Endodermal cell (in vitro differentiated cells): ENCODE results near the gene IKZF2. TPM values are rescaled to one million over a fixed set of nuclear protein-coding genes. Genes with fewer than 3 reads are reported as not detected.

ENCODE experiments used
- DNase-seq: peaks from one replicate; pipeline ENCODE4 v3.0.0-alpha.2; 2017
- H3K27ac ChIP-seq: 2 replicates; pipeline ENCODE4 v1.5.1; 2013; ENCODE audit warnings: mild to moderate bottlenecking, low read depth, low read length, moderate library complexity
- H3K27me3 ChIP-seq: 2 replicates; pipeline ENCODE4 v1.6.1; 2013; ENCODE audit warnings: mild to moderate bottlenecking, low read length, moderate library complexity; ENCODE audit not compliant: insufficient read depth, control insufficient read depth, poor library complexity, severe bottlenecking
- H3K36me3 ChIP-seq: 2 replicates; pipeline ENCODE4 v1.7.0; 2013; ENCODE audit warnings: mild to moderate bottlenecking, low read length, moderate library complexity; ENCODE audit not compliant: control insufficient read depth, insufficient read depth
- H3K4me1 ChIP-seq: one replicate; pipeline ENCODE4 v1.7.0; 2013; ENCODE audit warnings: low read length; ENCODE audit not compliant: control insufficient read depth, insufficient read depth
- H3K4me3 ChIP-seq: 2 replicates; pipeline ENCODE4 v1.5.1; 2013; ENCODE audit warnings: mild to moderate bottlenecking, low read length, moderate library complexity
- H3K9ac ChIP-seq: 2 replicates; pipeline ENCODE4 v1.6.1; 2013; ENCODE audit warnings: mild to moderate bottlenecking, low read length, moderate library complexity; ENCODE audit not compliant: poor library complexity, severe bottlenecking; ENCODE audit errors: extremely low read depth
- H3K9me3 ChIP-seq: 2 replicates; pipeline ENCODE4 v1.6.1; 2013; ENCODE audit warnings: mild to moderate bottlenecking, low read length, moderate library complexity; ENCODE audit not compliant: control insufficient read depth
- H3K27ac Mint-ChIP-seq: 2 replicates; pipeline ENCODE4 v1.8.0; 2020; ENCODE audit warnings: mixed read lengths
- H3K27me3 Mint-ChIP-seq: 2 replicates; pipeline ENCODE4 v1.8.0; 2021; ENCODE audit warnings: mild to moderate bottlenecking, mixed read lengths; ENCODE audit not compliant: insufficient read depth
- H3K36me3 Mint-ChIP-seq: 2 replicates; pipeline ENCODE4 v1.8.0; 2020; ENCODE audit warnings: low read depth, mixed read lengths
- H3K4me1 Mint-ChIP-seq: 2 replicates; pipeline ENCODE4 v1.8.0; 2020; ENCODE audit warnings: mixed read lengths
- H3K4me3 Mint-ChIP-seq: 2 replicates; pipeline ENCODE4 v1.8.0; 2020; ENCODE audit warnings: mild to moderate bottlenecking, moderate library complexity, mixed read lengths
- H3K9me3 Mint-ChIP-seq: 2 replicates; pipeline ENCODE4 v1.8.0; 2020; ENCODE audit warnings: mild to moderate bottlenecking, mixed read lengths
- WGBS, 2 experiments: methylation state at CpG; one replicate each; pipeline versions ENCODE4 v1.1.5 to v1.1.7; 2013; ENCODE audit warnings: missing lambda C conversion rate in 2 of 2, mixed read lengths in 1 of 2; ENCODE audit not compliant: insufficient coverage in 1 of 2, insufficient read length in 1 of 2; 5-methylcytosine and 5-hydroxymethylcytosine counted together
- total RNA-seq, 2 donors: library from RNA; stranded (reverse); fragmentation: NEBNext Ultra II Directional in 1 of 2; extraction: Animal tissue kit (Norgen Biotek cat#: 25700) in 1 of 2; gene quantifications; 2 replicates in 1 of 2; 3 replicates in 1 of 2; pipeline ENCODE4 v1.2.1, GENCODE V29; 2021
- TF ChIP-seq, protein P1 (sequence below): fragments of 200-600 bp; sonication (generic); conservative IDR thresholded peaks from 2 replicates; pipeline ENCODE4 v1.5.0; 2021; ENCODE audit warnings: antibody characterized with exemption, mild to moderate bottlenecking

The IKZF2 gene
- total RNA-seq, 2 donors from 2014 or later, result 3.9 to 8.7 TPM

DNA sequence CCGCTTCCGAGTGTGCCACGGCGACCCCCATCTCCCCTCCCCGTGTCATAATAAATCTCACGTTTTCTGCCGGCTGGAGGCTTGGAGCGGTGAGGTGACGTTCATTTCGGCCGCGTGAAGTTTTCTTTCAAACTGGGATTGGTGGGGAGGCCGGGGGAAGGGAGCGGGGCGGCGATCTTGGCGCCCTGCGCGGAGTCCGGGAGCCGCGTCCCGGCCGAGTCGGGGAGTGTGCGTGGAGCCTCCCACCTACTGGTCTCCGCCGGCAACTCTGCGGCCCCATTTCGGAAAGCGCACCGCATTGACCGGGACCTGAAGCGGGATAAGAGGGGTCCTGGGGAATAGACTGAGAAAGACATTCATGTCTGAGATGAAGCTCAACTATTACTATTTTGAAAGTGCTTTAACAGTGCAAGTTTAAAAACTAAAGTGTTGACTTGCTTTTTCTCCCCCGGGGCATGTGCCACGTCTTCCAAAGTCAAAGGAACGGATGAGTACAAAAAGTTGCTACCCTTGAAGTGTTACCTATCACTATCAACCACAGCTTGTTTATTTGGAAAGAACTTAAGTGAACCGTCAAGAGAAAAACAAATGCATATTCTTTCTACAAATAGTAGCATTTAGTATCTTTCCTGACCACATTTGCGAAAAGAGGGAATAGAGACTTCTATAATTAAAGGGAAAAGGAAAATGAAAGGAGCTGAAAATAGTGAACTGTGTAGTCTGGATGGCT, 818 bp upstream of the IKZF2 start:
- peaks cover 19% of the 10 kb centered on the region for H3K27me3 ChIP-seq
- Mint-ChIP-seq H3K4me1 (peaks cover 45% of the 10 kb centered on the region), H3K4me3 (peak overlapping the region; percentile 81), H3K9me3 (no peaks in the 10 kb centered on the region), H3K27ac (peak overlapping the region; percentile 82), H3K36me3 (no peaks in the 10 kb centered on the region), H3K27me3 (peaks cover 4% of the 10 kb centered on the region)
- DNase-seq, result peak; percentile 82
- H3K4me3 ChIP-seq, result peak overlapping the region; percentile 78
- WGBS, 2 experiments, result 1 to 3% methylated on average over 26 to 39 of the region's 39 CpGs
- H3K36me3 ChIP-seq, result no peaks in the 10 kb centered on the region
- H3K27ac ChIP-seq, result peak overlapping the region; percentile 33
- H3K9me3 ChIP-seq, result no peaks in the 10 kb centered on the region
- TF ChIP-seq, protein P1, sequence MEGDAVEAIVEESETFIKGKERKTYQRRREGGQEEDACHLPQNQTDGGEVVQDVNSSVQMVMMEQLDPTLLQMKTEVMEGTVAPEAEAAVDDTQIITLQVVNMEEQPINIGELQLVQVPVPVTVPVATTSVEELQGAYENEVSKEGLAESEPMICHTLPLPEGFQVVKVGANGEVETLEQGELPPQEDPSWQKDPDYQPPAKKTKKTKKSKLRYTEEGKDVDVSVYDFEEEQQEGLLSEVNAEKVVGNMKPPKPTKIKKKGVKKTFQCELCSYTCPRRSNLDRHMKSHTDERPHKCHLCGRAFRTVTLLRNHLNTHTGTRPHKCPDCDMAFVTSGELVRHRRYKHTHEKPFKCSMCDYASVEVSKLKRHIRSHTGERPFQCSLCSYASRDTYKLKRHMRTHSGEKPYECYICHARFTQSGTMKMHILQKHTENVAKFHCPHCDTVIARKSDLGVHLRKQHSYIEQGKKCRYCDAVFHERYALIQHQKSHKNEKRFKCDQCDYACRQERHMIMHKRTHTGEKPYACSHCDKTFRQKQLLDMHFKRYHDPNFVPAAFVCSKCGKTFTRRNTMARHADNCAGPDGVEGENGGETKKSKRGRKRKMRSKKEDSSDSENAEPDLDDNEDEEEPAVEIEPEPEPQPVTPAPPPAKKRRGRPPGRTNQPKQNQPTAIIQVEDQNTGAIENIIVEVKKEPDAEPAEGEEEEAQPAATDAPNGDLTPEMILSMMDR, result peak; percentile 58
- H3K4me1 ChIP-seq, result peaks cover 6% of the 10 kb centered on the region
- H3K9ac ChIP-seq, result peak overlapping the region; percentile 41

DNA sequence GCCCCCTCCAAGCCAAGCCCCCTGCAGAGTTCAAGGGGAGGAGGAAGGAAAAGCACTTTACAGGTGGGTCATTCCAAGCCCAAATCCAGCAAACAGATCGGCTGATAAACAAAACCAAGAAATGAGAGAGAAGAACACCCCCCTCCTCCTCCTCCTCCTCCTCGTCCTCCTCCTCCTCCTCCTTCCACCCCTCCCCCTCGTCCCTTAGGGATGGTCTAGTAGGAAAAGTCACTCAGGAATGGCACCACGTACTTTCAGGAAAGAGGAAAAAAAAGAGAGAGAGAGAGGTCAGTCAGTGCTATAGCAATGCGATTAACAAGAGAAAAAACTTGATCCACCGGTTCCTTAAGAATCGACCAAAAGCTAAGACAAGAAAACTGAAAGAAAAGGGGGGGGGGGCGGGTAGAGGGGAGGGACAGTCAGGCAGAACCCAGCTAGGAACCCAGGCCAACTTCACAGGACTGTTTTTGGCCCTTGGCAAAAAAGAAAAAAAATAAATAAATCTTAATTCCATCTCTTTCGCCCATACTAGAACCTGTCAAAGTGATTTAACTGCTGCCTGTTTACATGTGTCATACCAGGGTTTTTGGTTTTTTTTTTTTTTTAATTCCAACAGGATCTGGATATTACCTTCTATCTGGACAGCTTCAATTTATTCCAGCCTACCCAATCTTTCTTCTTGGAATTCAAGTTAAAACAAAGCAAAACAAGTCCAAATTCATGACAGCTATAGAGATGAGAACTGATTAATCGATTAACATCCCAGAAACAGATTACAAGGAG, 906 bp downstream of the IKZF2 start:
- Histone ChIP-seq H3K4me1 (no peaks in the 10 kb centered on the region), H3K27me3 (peaks cover 11% of the 10 kb centered on the region), H3K4me3 (peak overlapping the region; percentile 96), H3K36me3 (no peaks in the 10 kb centered on the region), H3K9me3 (no peaks in the 10 kb centered on the region), H3K9ac (peak overlapping the region; percentile 52), H3K27ac (no peak overlapping the region)
- no peaks in the 10 kb centered on the region for H3K9me3 Mint-ChIP-seq
- H3K27me3 Mint-ChIP-seq, result peaks cover 4% of the 10 kb centered on the region
- H3K36me3 Mint-ChIP-seq, result no peaks in the 10 kb centered on the region
- H3K4me1 Mint-ChIP-seq, result peaks cover 34% of the 10 kb centered on the region
- DNase-seq, result peak; percentile 73
- peak overlapping the region; percentile 91 for H3K27ac Mint-ChIP-seq
- 22 to 50% methylated on average over 1 to 6 of the region's 10 CpGs for WGBS, 2 experiments
- TF ChIP-seq, protein P1, result no peak
- peak overlapping the region; percentile 81 for H3K4me3 Mint-ChIP-seq

DNA sequence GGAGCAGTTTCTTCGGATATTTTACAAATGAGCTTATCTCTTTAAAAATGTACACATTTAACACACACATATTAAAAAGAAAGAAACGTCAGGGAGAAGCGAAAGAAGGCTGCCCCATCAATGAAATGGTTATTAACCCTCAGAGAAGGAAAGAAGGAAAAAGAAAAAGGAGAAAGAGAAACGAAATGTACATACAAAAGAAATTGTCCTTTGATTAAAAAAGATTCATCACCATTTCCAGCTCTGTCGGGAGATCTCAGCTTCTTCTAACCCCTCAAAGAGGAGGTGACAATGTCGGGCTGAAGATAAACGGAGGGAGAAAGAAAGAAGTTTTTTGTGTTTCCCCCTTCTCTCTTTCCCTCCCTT, 1.5 kb downstream of the IKZF2 start:
- Mint-ChIP-seq H3K27me3 (peaks cover 4% of the 10 kb centered on the region), H3K36me3 (no peaks in the 10 kb centered on the region)
- 4% methylated on average over 6 of the region's 7 CpGs; no CpG with 5 or more reads in 1 of the 2 experiments for WGBS, 2 experiments

More for the DNA sequence above, 1.5 kb downstream of the IKZF2 start:
- H3K27ac Mint-ChIP-seq, result peak overlapping the region; percentile 91
- Histone ChIP-seq H3K9me3 (no peaks in the 10 kb centered on the region), H3K36me3 (no peaks in the 10 kb centered on the region), H3K4me3 (peak overlapping the region; percentile 82), H3K27me3 (peaks cover 11% of the 10 kb centered on the region), H3K4me1 (no peaks in the 10 kb centered on the region), H3K9ac (peak overlapping the region; percentile 2), H3K27ac (no peak overlapping the region)
- TF ChIP-seq, protein P1, result no peak
- no peak for DNase-seq
- peak overlapping the region; percentile 81 for H3K4me3 Mint-ChIP-seq
- H3K9me3 Mint-ChIP-seq, result no peaks in the 10 kb centered on the region
- H3K4me1 Mint-ChIP-seq, result peaks cover 37% of the 10 kb centered on the region
